ENCODE measurements around the gene CCNA2.

GRCh38 chr4:121796283-121796682 is 27.4 kb downstream of the CCNA2 start:
- TF ChIP-seq CTCF (IDR thresholded peaks at IDR 0.05) (no peak), POLR2A (IDR thresholded peaks at IDR 0.05) (no peak)
